ENCODE data around the gene MTFR1L. TPM values are rescaled to one million over a fixed set of nuclear protein-coding genes. Genes with fewer than 3 reads are reported as not detected.

The MTFR1L gene
- total and polyA plus RNA-seq, 9 of the 15 experiments (the other 6 are each of a cell fraction or from before 2014, with no cell fraction given): 41.4 to 98.5 (median 53.7) TPM

- peak; percentile 98 for TF ChIP-seq PRDM10 (IDR thresholded peaks at IDR 0.05; ENCODE audit: partially characterized antibody)
- TF ChIP-seq TARDBP (IDR thresholded peaks at IDR 0.05): peak; percentile 82; the same call in 1 of the 2 replicates
- TF ChIP-seq STAG1 (CRISPR knock-in tag; IDR thresholded peaks at IDR 0.05; ENCODE audit: borderline replicate concordance): no peak
- TF ChIP-seq HMG20B (CRISPR knock-in tag; IDR thresholded peaks at IDR 0.05): no peak
- peak; percentile 72; the same call in 1 of the 2 replicates for TF ChIP-seq PHB2 (IDR thresholded peaks at IDR 0.05; ENCODE audit: low read depth)
- 0 out of 2 replicates have a peak, but pooled peaks have one; percentile 8 for TF ChIP-seq ZBED1 (IDR thresholded peaks at IDR 0.05)
- peak; percentile 66 for TF ChIP-seq NR2C2 (CRISPR knock-in tag; IDR thresholded peaks at IDR 0.05)
- TF ChIP-seq NR2C2 (tag; IDR thresholded peaks at IDR 0.05): peak; percentile 69
- TF ChIP-seq DDX20 (tag; IDR thresholded peaks at IDR 0.05; ENCODE audit: low read depth): peak; percentile 58; the same call in 1 of the 2 replicates
- no peak for TF ChIP-seq ZNF449 (CRISPR knock-in tag; IDR thresholded peaks at IDR 0.05)
- TF ChIP-seq ETV6 (IDR thresholded peaks at IDR 0.05; ENCODE audit: borderline replicate concordance in 1 of 2, low read depth in 2 of 2, low read length in 1 of 2): peak in 1 of 2 experiments; percentile 28; a peak in 1 of 4 replicates
- TF ChIP-seq ETV6 (CRISPR knock-in tag; IDR thresholded peaks at IDR 0.05; ENCODE audit: borderline replicate concordance): 0 out of 2 replicates have a peak, but pooled peaks have one; percentile 24
- TF ChIP-seq E2F5 (CRISPR knock-in tag; IDR thresholded peaks at IDR 0.05): peak; percentile 80; the same call in 1 of the 2 replicates
- 0 out of 2 replicates have a peak, but pooled peaks have one; percentile 24 for TF ChIP-seq SMC3 (conservative IDR thresholded peaks at IDR 0.05; ENCODE audit: insufficient read depth, low read depth, low read length)
- TF ChIP-seq RERE (CRISPR knock-in tag; IDR thresholded peaks at IDR 0.05; ENCODE audit: borderline replicate concordance): no peak; the same call in 1 of the 2 replicates
Measured at GRCh38 chr1:25858906-25859789, 39.4 kb downstream of the MTFR1L start, which contains the start of gene AUNIP (continued).
